Epithelial cell of prostate (primary cell): ENCODE data around the gene TNP2.

Experiments
- DNase-seq: peaks from one replicate; pipeline ENCODE4 v3.0.0-alpha.2; 2011; ENCODE audit warnings: low read depth, low spot score
- H3K27ac ChIP-seq: fragments of 450-650 bp; 2 replicates; pipeline ENCODE4 v1.5.1; 2017; ENCODE audit warnings: mild to moderate bottlenecking

TNP2 gene

GRCh38 chr16:11268921-11269375, at the start of gene TNP2:
TSS of gene TNP2 (minus strand) at chr16:11269325. CDS start at chr16:11269262, 63 bp downstream.
- DNase-seq = no peak
- no peak within 1 kb of the TSS for H3K27ac ChIP-seq

GRCh38 chr16:11318817-11319216, 49.7 kb upstream of the TNP2 start:
- DNase-seq = no peak

GRCh38 chr16:11316331-11317015, 47.3 kb upstream of the TNP2 start:
- DNase-seq = no peak
- H3K27ac ChIP-seq = no peak overlapping the region

More at GRCh38 chr16:11318817-11319216, 49.7 kb upstream of the TNP2 start:
- no peak overlapping the region for H3K27ac ChIP-seq

- DNase-seq = no peak
These were observed 46.4 kb upstream of the TNP2 start for GRCh38 chr16:11315510-11315909.

GRCh38 chr16:11314309-11314894, 45.3 kb upstream of the TNP2 start:
- DNase-seq = no peak
- no peak overlapping the region for H3K27ac ChIP-seq

More at GRCh38 chr16:11315510-11315909, 46.4 kb upstream of the TNP2 start:
- no peak overlapping the region for H3K27ac ChIP-seq

GRCh38 chr16:11313493-11314308, 44.6 kb upstream of the TNP2 start:
- DNase-seq = no peak
- H3K27ac ChIP-seq = no peak overlapping the region

- no peak for DNase-seq
- H3K27ac ChIP-seq = no peak overlapping the region
These were observed 43.8 kb upstream of the TNP2 start for GRCh38 chr16:11312718-11313492.

GRCh38 chr16:11310997-11311561, 42.0 kb upstream of the TNP2 start:
- no peak for DNase-seq
- no peak overlapping the region for H3K27ac ChIP-seq

- no peak overlapping the region for H3K27ac ChIP-seq
- no peak for DNase-seq
These were observed 41.5 kb upstream of the TNP2 start for GRCh38 chr16:11310634-11310977.

- no peak for DNase-seq
- no peak overlapping the region for H3K27ac ChIP-seq
These were observed 40.9 kb upstream of the TNP2 start for GRCh38 chr16:11309895-11310633.

GRCh38 chr16:11308493-11309283, 39.6 kb upstream of the TNP2 start:
- DNase-seq = no peak
- H3K27ac ChIP-seq = no peak overlapping the region

GRCh38 chr16:11307639-11308492, 38.7 kb upstream of the TNP2 start:
- H3K27ac ChIP-seq = no peak overlapping the region
- DNase-seq = no peak

GRCh38 chr16:11306997-11307638, 38.0 kb upstream of the TNP2 start:
- no peak for DNase-seq
- no peak overlapping the region for H3K27ac ChIP-seq

- no peak for DNase-seq
- H3K27ac ChIP-seq = no peak overlapping the region
These were observed 37.3 kb upstream of the TNP2 start for GRCh38 chr16:11306381-11306780.

- no peak overlapping the region for H3K27ac ChIP-seq
- no peak for DNase-seq
These were observed 34.4 kb upstream of the TNP2 start for GRCh38 chr16:11303405-11304138.

- no peak overlapping the region for H3K27ac ChIP-seq
These were observed 33.9 kb upstream of the TNP2 start for GRCh38 chr16:11302977-11303376.

More at GRCh38 chr16:11302977-11303376, 33.9 kb upstream of the TNP2 start:
- no peak for DNase-seq
